ENCODE data around the gene GK2.

Gene GK2

GRCh38 chr4:79385641-79386040 lies 22.4 kb downstream of the GK2 start:
- DNase-seq (ENCODE audit: low read depth in 2 of 2): no peak

GRCh38 chr4:79381161-79381560 lies 26.9 kb downstream of the GK2 start:
- no peak for DNase-seq (ENCODE audit: low read depth in 2 of 2)

GRCh38 chr4:79370026-79370425 lies 38.0 kb downstream of the GK2 start:
- no peak for DNase-seq (ENCODE audit: low read depth in 2 of 2)

GRCh38 chr4:79367096-79367495 lies 40.9 kb downstream of the GK2 start:
- DNase-seq (ENCODE audit: low read depth in 2 of 2): no peak

GRCh38 chr4:79366422-79366821 lies 41.6 kb downstream of the GK2 start:
- DNase-seq (ENCODE audit: low read depth in 2 of 2): no peak

GRCh38 chr4:79364061-79364460 lies 44.0 kb downstream of the GK2 start:
- DNase-seq (ENCODE audit: low read depth in 2 of 2): no peak

GRCh38 chr4:79362626-79363025 lies 45.4 kb downstream of the GK2 start:
- no peak for DNase-seq (ENCODE audit: low read depth in 2 of 2)

GRCh38 chr4:79360006-79360405 lies 48.0 kb downstream of the GK2 start:
- no peak for DNase-seq (ENCODE audit: low read depth in 2 of 2)

- no peak for DNase-seq (ENCODE audit: low read depth in 2 of 2)
Observed at GRCh38 chr4:79358438-79358837, 49.6 kb downstream of the GK2 start.

- no peak for DNase-seq (ENCODE audit: low read depth in 2 of 2)
Observed at GRCh38 chr4:79357365-79357764, 50.7 kb downstream of the GK2 start.
